Measurements from ENCODE around the gene ZCCHC12. TPM values are rescaled to one million over a fixed set of nuclear protein-coding genes. Genes with fewer than 3 reads are reported as not detected.

Gene ZCCHC12
- polyA plus RNA-seq, 4 donors = 0.90 to 1.2 (median 1.1) TPM

DNA sequence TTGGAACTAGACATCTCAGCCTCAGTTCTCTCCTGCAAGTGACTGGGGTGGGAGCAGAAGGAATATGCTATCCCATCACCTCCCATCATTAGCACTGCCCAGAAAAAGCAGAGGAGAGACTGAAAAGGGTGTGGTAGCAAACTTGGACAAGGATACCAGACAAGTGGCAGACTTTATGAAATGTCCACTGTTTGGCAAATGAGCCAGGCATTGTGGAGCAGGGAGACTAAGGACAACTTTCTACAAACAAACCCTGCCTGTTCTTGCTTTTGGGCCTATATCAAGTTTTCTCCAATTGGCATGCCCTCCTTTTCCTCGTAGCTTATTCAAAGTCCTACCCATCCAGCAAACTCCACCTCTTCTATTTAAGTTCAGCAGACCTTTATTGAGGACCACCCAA, 41.6 kb downstream of the ZCCHC12 start:
- DNase-seq (ENCODE audit: low read depth in 4 of 4, low spot score in 3 of 4) = no peak

DNA sequence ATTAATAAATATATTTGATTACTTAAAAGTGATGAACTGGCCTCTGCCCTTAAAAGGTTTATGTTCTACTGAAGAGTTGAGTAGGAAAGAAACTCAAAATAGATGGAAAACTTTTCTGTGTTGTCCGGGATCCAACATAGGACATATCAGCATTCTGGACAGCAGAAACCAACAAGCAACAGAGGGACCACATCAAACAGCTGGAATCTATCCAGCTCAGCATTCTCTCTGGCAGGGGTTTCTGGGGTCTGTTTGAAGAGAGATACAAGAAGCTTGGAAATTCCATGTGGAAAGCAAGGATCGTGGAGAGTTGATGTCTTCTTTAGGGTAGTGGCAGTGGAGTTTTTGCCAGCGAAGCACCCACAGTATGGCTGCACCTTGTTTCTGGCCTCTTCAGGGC, 43.6 kb downstream of the ZCCHC12 start:
- DNase-seq (ENCODE audit: low read depth in 4 of 4, low spot score in 3 of 4) = peak in 1 of 4 donors; percentile 12

DNA sequence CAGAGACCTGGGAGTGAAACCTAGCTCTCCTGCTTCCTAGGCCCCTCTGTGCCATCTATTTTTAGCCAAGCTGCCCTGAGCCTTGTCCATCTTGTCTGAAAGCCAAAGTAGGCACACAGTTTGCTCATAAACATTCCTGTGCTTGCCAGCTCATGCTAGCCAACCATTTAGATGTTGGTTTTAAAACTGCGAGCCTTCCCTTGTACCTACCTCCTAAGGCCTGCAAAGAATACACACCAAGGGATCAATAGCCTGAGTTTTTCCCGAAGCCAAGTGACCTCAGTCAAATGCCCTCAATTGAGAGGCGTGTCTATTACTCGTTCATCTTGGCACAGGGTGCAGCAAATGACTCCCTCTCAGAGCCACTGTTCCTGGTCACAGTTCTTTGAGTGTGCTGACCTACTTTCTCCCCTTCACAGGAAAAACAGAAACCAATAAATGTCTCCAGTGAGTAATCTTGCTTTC, 48.5 kb downstream of the ZCCHC12 start:
- DNase-seq (ENCODE audit: low read depth in 4 of 4, low spot score in 3 of 4) = no peak

Other genes with a start within 250 kb of the ZCCHC12 start
- 10 to 100 TPM; 54.7 to 71.6 (median 65.4) TPM for gene IL13RA1, start 96.2 kb upstream of the ZCCHC12 start, polyA plus RNA-seq (ENCODE audit: insufficient read length in 4 of 4)
- gene LONRF3, start 150.8 kb downstream of the ZCCHC12 start, polyA plus RNA-seq (ENCODE audit: insufficient read length in 4 of 4) = 1 to 10 TPM in 1 of 4 donors, under 1 TPM in 3; 0.91 to 1.0 (median 0.96) TPM
- gene CT47C1, start 249.2 kb downstream of the ZCCHC12 start, polyA plus RNA-seq (ENCODE audit: insufficient read length in 4 of 4) = not detected

Data from right renal pelvis (tissue), 4 donors.